GM18520 (cell line): ENCODE data around the gene ZNF846.
"Not testable (repeated sequence)": the region's sequence is repeated elsewhere in the genome, so short reads cannot be mapped to it uniquely, and the experiment has no call there.

ENCODE experiments used
- ATAC-seq: cut with Tn5 transposase; IDR thresholded peaks from one replicate; pipeline ENCODE4 v1.9.1; 2021; ENCODE audit not compliant: unreplicated experiment

ZNF846 gene

DNA sequence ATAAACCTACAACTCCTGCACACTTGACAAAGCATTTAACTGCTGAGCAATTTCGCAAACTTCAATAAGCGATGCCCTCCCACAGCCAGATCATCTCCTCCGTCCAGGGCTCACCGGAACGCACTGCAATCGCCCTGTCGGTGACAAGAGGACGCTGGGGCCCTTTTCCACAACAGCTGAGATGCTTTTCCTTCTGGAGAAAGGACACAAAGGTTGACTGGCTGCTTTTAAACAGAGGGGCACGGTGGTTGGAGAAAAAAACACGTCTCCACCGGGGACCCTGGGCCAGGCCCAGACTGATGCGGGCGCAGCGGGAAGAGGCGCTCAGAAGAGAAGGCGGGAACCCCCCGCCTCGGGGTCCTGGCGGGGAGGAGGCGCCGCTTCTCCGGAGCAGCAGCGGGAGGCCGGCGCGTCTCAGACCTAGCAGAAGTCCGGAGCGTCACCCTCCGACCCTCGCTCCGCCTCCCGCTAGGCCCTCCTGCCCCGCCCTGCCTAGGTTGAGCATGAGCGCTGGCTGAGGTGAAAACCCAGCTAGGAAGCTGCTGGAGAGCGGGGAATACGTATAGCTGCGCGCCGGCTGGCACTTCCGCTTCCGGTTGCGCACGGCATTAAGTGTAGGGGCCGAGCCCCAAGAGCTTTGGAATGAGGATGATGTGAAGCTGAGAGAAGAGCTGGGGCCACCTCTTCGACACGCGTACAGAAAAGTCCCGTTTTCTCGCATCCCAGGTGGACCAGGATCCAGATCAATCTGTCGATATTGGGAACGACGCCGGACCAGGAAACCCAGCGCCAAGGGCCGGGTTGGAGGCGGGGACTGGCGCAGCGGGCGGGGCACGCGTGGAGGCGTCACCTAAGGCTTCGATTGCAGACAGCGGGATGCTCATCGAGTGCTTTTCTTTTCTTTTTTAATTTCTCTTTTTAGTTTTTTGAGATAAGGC, at the start of gene ZNF846:
Gene ZNF846 (minus strand): TSS at position 564 of the 938 bp plus-strand sequence. CDS start 3,788 bp downstream, outside the sequence.
- peak; percentile 96 for ATAC-seq

GRCh38 chr19:9818175-9818733, 49.7 kb upstream of the ZNF846 start:
- no peak for ATAC-seq

- no peak for ATAC-seq
Measured at GRCh38 chr19:9811139-9811538, 42.6 kb upstream of the ZNF846 start.

- ATAC-seq, result no peak
Measured at GRCh38 chr19:9808855-9809824, 40.6 kb upstream of the ZNF846 start.

DNA sequence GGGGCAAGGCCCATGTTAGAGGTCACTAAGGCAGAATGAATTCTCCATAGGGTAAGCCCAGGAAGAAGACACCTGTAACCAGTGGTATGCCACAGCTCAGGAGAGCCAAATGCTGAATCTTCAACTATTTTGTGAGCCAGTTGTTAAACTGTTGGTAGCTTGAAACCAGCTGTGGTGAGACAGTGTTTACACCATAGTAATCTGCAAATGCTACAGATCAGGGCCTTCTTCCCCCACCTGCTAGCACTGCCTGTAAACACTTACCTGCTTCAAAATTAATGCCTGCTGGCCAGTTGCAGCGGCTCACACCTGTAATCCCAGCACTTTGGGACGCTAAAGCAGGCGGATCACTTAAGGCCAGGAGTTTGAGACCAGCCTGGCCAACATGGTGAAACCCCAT, 38.3 kb upstream of the ZNF846 start:
- no peak for ATAC-seq

- ATAC-seq, result no peak
Measured at GRCh38 chr19:9801976-9802375, 33.4 kb upstream of the ZNF846 start.

DNA sequence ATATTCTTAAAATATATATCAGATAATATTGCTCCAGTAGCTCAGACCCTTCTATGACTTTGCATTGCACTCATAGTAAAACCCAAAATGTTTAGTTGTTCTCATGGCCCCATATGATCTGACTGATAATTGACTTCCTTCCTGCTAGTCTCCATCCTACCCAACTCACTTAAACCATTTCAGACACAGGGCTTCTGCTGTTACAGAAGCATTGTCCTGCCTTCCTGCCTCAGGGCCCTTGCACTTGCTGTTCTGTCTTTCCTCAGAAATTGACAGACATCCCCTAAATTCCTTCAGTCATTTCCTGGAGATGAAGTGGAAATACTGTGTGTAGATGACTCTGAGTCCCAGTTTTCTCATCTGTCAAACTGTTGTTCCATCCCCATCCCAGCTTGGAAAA, 30.6 kb upstream of the ZNF846 start:
- no peak for ATAC-seq

- ATAC-seq, result no peak
Measured at GRCh38 chr19:9797871-9798270, 29.3 kb upstream of the ZNF846 start.

DNA sequence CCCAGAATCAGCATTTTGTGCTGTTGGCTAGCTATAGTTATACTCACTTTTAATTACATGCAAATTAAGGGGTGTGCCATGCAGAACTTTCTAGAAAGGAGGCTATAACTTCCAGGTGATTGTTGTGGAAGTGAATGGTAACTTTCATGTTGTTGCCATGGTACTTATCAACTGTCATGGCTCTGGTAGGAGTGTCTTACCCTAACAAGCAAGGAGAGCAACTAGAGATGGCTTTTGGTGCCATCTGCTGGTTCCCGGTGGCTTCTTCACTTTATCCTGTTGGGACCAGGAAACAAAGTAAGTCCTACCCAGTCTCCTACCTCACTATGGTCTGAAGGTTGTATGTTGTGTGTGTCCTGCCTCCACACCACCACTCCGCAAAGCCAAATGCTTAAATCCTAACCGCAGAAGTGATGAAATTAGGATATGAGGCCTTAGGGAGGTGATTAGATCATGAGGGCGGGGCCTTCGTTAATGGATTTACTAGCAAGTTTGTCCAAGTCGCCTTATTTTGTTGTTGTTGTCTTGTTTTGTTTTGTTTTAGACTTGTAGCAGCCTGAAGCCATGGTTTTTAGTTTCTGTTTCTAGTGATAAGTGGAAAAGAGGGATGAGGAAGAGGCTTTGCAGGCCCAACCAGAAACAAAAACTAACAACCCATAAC, 27.7 kb upstream of the ZNF846 start:
- peak; percentile 51 for ATAC-seq

DNA sequence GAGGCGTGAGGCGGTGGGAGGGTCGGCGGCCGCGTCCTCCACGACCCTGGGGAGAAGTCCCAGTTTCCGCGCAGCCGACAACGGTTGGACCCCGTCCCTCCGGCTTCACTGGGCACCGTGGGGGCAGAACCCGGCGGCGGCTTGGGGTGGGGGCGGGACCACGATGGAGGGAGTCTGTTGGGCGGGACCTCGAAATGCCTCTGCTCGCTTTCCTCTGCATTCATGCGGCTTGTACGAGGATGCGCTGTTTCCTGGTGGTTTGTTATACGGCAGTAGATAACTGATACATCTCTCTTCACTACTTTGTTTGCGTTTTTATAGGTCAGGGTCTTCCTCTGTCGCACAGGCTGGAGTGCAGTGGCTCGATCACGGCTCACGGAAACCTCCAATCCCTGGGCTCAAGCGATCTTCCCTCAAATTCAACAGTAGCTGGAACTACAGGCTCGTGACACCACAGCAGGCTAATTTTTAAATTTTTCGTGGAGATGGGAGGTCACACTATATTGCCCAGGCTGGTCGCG, 24.6 kb upstream of the ZNF846 start:
- ATAC-seq, result no peak

- no peak for ATAC-seq
Measured at GRCh38 chr19:9792206-9793070, 23.9 kb upstream of the ZNF846 start.

DNA sequence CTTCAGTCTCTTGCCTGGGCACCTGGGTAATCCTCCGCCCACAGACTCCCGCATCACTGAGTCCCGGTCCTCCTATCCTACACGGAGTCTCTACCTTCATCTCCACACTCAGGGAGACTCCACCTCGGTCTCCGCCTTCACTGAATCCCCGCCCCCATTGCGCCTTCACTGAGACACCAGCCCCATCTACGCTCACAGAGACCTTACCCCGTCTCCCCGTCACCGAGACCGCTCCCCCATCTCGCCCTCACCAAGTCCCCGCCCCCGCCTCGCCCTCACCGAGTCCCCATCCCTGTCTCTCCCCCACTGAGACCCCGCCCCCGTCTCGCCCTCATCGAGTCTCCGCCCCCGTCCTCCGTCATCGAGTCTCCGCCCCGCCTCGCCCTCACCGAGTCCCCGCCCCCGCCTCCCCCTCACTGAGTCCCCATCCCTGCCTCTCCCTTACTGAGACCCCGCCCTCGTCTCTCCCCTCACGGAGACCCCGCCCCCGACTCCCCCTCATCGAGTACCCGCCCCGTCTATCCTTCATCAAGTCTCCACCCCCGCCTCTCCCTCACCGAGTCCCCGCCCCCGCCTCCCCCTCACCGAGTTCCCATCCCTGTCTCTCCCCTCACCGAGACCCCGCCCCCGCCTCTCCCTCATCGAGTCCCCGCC, 23.1 kb upstream of the ZNF846 start:
- ATAC-seq, result no peak

DNA sequence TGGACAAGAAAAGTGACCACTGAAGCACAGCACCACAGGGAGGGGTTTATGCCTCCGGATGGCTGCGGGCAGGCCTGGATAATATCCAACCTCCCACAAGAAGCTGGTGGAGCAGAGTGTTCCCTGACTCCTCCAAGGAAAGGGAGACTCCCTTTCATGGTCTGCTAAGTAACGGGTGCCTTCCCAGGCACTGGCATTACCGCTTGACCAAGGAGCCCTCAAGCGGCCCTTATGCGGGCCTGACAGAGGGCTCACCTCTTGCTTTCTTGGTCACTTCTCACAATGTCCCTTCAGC, 22.5 kb upstream of the ZNF846 start:
- not testable (repeated sequence) for ATAC-seq

DNA sequence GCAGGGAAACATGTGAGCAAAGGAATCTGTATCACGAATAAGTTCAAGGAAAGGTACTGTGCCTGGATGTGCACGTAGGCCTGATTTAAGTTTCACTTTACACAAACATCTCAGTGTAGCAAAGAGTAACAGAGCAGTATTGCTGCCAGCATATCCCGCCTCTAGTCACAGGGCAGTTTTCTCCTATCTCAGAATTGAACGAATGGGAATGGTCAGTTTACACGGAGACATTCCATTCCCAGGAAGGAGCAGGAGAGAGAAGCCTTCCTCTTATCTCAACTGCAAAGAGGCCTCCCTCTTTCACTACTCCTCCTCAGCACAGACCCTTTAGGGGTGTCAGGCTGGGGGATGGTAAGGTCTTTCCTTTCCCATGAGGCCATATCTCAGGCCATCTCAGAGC, 21.0 kb upstream of the ZNF846 start:
- ATAC-seq, result not testable (repeated sequence)

DNA sequence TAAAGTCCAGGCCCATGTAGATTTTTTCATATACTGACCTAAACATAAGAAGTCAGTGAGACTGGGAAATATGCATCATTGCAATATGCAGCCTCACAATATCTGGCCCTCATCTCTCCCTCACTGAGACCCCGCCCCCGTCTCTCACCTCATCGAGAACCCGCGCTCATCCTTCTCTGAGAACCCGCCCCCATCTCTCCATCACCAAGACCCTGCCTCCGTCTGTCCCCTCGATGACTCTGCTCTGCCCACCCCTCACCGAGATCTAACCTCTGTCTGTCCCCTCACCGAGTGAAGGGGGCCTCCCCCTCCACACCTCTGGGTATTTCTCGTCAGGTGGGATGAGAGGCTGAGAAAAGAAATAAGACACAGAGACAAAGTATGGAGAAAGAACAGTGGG, 20.5 kb upstream of the ZNF846 start:
- ATAC-seq, result no peak

DNA sequence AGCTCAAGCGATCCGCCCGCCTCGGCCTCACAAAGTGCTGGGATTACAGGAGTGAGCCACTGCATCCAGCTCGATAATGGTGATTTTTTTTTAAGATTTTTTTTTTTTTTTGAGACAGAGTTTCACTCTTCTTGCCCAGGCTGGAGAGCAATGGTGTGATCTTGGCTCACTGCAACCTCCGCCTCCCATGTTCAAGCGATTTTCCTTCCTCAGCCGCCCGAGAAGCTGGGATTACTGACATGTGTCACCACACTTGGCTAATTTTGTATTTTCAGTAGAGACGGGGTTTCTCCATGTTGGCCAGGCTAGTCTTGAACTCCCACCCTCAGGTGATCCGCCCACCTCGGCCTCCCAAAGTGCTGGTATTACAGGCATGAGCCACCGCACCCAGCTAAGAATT, 20.1 kb upstream of the ZNF846 start:
- ATAC-seq, result not testable (repeated sequence)

DNA sequence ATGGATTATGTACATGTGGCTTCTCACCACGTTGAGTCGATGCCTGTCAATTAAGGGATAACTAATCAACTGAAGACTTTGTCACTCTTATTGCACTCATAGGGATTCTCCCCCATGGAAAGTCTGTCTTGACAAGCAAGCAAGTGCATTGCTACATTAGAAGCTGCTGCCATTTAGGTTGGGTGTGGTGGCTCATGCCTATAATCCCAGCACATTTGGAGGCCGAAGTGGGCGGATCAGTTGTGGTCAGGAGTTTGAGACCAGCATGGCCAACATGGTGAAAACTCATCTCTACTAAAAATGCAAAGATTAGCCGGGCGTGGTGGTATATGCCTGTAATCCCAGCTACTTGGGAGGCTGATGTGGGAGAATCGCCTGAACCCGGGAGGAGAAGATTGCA, 18.3 kb upstream of the ZNF846 start:
- no peak for ATAC-seq

GRCh38 chr19:9786342-9786741, 17.8 kb upstream of the ZNF846 start:
- ATAC-seq, result no peak
